ENCODE measurements around the gene PPP1R14D. TPM values are rescaled to one million over a fixed set of nuclear protein-coding genes. Genes with fewer than 3 reads are reported as not detected.

PPP1R14D gene
- total RNA-seq, 1 donor from 2014 or later = not detected

DNA sequence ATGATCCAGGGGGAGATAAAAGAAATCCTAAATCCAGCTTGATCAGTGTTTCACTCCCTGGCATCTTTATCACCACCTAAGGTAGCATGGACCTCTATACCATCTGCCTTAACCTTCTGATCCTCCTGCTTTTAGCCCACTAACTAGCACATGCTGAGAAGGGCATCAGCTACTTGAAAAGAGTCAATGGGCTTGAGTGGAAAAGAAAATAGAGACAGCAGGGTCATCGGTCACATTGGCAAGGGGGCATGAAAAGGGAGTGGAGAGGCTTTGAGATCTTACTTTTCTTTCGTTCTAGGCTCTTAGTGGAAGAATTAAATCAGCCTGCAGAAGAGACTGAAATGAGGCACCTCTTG, 21.9 kb downstream of the PPP1R14D start:
- peak overlapping the region; percentile 97 for H3K4me3 Mint-ChIP-seq (ENCODE audit: unreplicated experiment)
- peaks cover 14% of the 10 kb centered on the region for H3K27me3 Mint-ChIP-seq (ENCODE audit: unreplicated experiment)
- no peaks in the 10 kb centered on the region for H3K9me3 Mint-ChIP-seq (ENCODE audit: unreplicated experiment)
- TF ChIP-seq, protein P1, sequence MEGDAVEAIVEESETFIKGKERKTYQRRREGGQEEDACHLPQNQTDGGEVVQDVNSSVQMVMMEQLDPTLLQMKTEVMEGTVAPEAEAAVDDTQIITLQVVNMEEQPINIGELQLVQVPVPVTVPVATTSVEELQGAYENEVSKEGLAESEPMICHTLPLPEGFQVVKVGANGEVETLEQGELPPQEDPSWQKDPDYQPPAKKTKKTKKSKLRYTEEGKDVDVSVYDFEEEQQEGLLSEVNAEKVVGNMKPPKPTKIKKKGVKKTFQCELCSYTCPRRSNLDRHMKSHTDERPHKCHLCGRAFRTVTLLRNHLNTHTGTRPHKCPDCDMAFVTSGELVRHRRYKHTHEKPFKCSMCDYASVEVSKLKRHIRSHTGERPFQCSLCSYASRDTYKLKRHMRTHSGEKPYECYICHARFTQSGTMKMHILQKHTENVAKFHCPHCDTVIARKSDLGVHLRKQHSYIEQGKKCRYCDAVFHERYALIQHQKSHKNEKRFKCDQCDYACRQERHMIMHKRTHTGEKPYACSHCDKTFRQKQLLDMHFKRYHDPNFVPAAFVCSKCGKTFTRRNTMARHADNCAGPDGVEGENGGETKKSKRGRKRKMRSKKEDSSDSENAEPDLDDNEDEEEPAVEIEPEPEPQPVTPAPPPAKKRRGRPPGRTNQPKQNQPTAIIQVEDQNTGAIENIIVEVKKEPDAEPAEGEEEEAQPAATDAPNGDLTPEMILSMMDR (IDR thresholded peaks at IDR 0.05; ENCODE audit: unreplicated experiment) = no peak
- peaks cover 13% of the 10 kb centered on the region for H3K4me1 Mint-ChIP-seq (ENCODE audit: unreplicated experiment)
- DNase-seq (ENCODE audit: low spot score) = no peak
- peak overlapping the region; percentile 94 for H3K27ac Mint-ChIP-seq (ENCODE audit: unreplicated experiment)
- H3K36me3 Mint-ChIP-seq (ENCODE audit: low read depth, unreplicated experiment) = peaks cover 16% of the 10 kb centered on the region

DNA sequence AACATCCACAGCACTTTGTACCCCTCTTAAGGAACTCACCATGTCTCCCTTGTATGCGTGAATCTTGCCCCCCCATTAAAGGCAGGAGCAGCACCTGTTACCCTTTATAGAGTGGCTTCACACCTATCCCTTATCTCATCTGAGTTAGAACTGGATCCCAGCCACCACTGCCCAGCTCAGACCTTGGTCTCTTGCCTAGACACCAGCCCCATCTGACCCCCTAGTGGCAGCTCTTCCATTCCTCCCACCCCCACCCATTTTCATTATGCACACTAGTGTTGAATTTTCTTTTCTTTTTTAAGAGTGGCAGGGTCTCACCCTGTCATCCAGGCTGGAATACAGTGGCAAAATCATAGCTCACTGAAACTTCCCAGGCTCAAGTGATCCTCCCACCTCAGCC, 24.8 kb downstream of the PPP1R14D start:
- H3K27ac Mint-ChIP-seq (ENCODE audit: unreplicated experiment) = peak overlapping the region; percentile 61
- no peaks in the 10 kb centered on the region for H3K9me3 Mint-ChIP-seq (ENCODE audit: unreplicated experiment)
- DNase-seq (ENCODE audit: low spot score) = no peak
- TF ChIP-seq, protein P1 (IDR thresholded peaks at IDR 0.05; ENCODE audit: unreplicated experiment) = no peak
- peaks cover 13% of the 10 kb centered on the region for H3K36me3 Mint-ChIP-seq (ENCODE audit: low read depth, unreplicated experiment)
- no peak overlapping the region for H3K4me3 Mint-ChIP-seq (ENCODE audit: unreplicated experiment)
- H3K4me1 Mint-ChIP-seq (ENCODE audit: unreplicated experiment) = peaks cover 13% of the 10 kb centered on the region
- H3K27me3 Mint-ChIP-seq (ENCODE audit: unreplicated experiment) = peaks cover 11% of the 10 kb centered on the region

DNA sequence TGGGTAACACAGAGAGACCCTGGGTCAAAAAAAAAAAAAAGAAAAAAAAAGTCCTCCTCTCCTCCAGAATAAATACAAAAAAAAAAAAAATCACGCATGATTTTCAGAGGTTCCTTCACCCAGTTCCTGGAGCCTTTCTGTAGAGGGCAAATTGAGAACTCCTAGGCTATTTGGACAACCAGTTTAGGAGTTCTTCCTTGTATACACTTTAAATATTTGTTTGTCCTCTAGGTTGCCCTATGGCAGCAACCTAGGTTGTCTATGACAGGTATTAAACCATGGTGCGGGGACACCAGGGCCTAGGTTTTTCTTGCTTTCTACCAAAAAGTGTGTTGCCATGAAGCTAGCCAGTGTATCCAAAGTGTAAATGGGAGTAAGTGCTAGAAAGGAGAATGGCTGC, 25.4 kb downstream of the PPP1R14D start:
- peaks cover 19% of the 10 kb centered on the region for H3K36me3 Mint-ChIP-seq (ENCODE audit: low read depth, unreplicated experiment)
- H3K27ac Mint-ChIP-seq (ENCODE audit: unreplicated experiment) = no peak overlapping the region
- DNase-seq (ENCODE audit: low spot score) = no peak
- TF ChIP-seq, protein P1 (IDR thresholded peaks at IDR 0.05; ENCODE audit: unreplicated experiment) = no peak
- H3K4me3 Mint-ChIP-seq (ENCODE audit: unreplicated experiment) = no peak overlapping the region
- H3K27me3 Mint-ChIP-seq (ENCODE audit: unreplicated experiment) = peaks cover 8% of the 10 kb centered on the region
- no peaks in the 10 kb centered on the region for H3K9me3 Mint-ChIP-seq (ENCODE audit: unreplicated experiment)
- H3K4me1 Mint-ChIP-seq (ENCODE audit: unreplicated experiment) = peaks cover 14% of the 10 kb centered on the region

DNA sequence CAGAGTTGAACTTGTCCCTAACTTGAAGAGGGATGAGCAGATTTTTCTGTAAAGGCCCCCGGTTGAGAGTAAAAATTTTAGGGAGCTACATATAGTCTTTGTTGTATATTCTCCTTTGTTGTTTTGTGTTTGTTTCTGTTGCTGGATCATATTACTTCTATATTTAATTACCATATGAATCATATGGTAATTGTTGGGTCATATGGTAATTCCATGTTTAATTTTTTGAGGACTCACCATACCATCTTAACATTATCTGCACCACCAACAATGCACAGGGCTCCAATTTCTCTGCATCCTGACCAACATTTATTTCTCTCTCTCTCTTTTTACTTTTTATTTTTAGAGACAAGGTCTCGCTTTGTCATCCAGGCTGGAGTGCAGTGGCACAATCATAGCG, 29.0 kb downstream of the PPP1R14D start:
- no peaks in the 10 kb centered on the region for H3K9me3 Mint-ChIP-seq (ENCODE audit: unreplicated experiment)
- H3K36me3 Mint-ChIP-seq (ENCODE audit: low read depth, unreplicated experiment) = peaks cover 16% of the 10 kb centered on the region
- no peak overlapping the region for H3K27ac Mint-ChIP-seq (ENCODE audit: unreplicated experiment)
- H3K4me3 Mint-ChIP-seq (ENCODE audit: unreplicated experiment) = no peak overlapping the region
- peaks cover 20% of the 10 kb centered on the region for H3K4me1 Mint-ChIP-seq (ENCODE audit: unreplicated experiment)
- TF ChIP-seq, protein P1 (IDR thresholded peaks at IDR 0.05; ENCODE audit: unreplicated experiment) = no peak
- peaks cover 3% of the 10 kb centered on the region for H3K27me3 Mint-ChIP-seq (ENCODE audit: unreplicated experiment)
- no peak for DNase-seq (ENCODE audit: low spot score)

DNA sequence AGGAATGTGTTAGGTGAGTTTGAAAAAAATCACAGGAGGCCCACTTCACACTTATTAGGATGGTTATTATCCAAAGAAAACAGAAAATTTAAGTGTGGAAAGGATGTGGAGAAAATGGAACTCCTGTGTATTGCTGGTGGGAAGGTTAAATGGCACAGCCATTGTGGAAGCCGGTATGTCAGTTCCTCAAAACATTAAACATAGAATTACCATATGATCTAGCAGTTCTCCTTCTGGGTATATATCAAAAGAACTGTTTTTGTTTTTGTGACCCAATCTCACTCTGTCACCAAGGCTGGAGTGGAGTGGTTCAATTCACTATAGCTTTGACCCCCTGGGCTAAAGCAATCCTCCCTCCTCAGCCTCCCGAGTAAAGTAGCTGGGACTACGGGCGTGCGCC, 32.0 kb downstream of the PPP1R14D start:
- no peak for DNase-seq (ENCODE audit: low spot score)
- H3K4me3 Mint-ChIP-seq (ENCODE audit: unreplicated experiment) = peak overlapping the region; percentile 11
- peaks cover 20% of the 10 kb centered on the region for H3K4me1 Mint-ChIP-seq (ENCODE audit: unreplicated experiment)
- peak overlapping the region; percentile 96 for H3K27ac Mint-ChIP-seq (ENCODE audit: unreplicated experiment)
- H3K36me3 Mint-ChIP-seq (ENCODE audit: low read depth, unreplicated experiment) = peaks cover 19% of the 10 kb centered on the region
- TF ChIP-seq, protein P1 (IDR thresholded peaks at IDR 0.05; ENCODE audit: unreplicated experiment) = no peak
- H3K27me3 Mint-ChIP-seq (ENCODE audit: unreplicated experiment) = peaks cover 2% of the 10 kb centered on the region
- H3K9me3 Mint-ChIP-seq (ENCODE audit: unreplicated experiment) = no peaks in the 10 kb centered on the region
